ENCODE measurements around the gene SRSF4.

DNA sequence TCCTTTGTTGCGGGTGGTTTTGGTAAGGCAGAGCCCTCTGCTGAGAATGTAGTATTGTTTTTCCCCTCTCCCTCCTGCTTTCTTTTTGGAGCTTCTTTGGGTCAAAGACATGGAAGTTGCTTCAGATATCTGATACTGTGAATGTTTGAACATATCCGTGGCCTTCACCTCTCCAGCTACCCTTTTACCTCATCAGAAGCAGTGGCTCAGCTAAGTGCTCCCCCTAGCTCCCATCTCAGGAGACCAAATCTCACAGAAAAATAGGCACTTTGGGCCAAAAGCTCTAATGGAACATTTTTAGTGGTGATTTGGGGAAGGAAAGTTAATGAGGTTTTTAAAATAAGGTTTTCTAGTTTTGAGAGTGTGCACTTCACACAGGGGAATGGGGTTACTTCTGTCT, 64.3 kb downstream of the SRSF4 start:
- no peak for TF ChIP-seq EZH2 (IDR thresholded peaks at IDR 0.05; ENCODE audit: borderline replicate concordance, low read depth, low read length, severe bottlenecking)
- TF ChIP-seq CTCF (IDR thresholded peaks at IDR 0.05; ENCODE audit: extremely low read depth in 1 of 2, insufficient read depth in 1 of 2, low read depth in 1 of 2, low read length in 2 of 2) = no peak
- TF ChIP-seq JUN (IDR thresholded peaks at IDR 0.05; ENCODE audit: borderline replicate concordance, insufficient read depth, insufficient read length, low read depth) = no peak
- TF ChIP-seq, protein P1, sequence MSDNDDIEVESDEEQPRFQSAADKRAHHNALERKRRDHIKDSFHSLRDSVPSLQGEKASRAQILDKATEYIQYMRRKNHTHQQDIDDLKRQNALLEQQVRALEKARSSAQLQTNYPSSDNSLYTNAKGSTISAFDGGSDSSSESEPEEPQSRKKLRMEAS (IDR thresholded peaks at IDR 0.05; ENCODE audit: insufficient read depth, insufficient read length) = no peak
